Renal cortex interstitium (tissue), 11 donors: ENCODE results near the gene VPS8. TPM values are rescaled to one million over a fixed set of nuclear protein-coding genes. Genes with fewer than 3 reads are reported as not detected.

Source experiments
- DNase-seq, 11 donors: peaks; one replicate each; pipeline ENCODE4 v3.0.0-alpha.2; 2013; ENCODE audit warnings: low read depth in 9 of 11, low spot score in 4 of 11; ENCODE audit errors: extremely low read depth in 1 of 11
- polyA plus RNA-seq, 3 donors: library from polyadenylated mRNA; unstranded; fragments of 120-200 nt; gene quantifications; one replicate each; pipeline ENCODE4 v1.2.1, GENCODE V29; 2013; ENCODE audit not compliant: insufficient read length in 3 of 3

The VPS8 gene
- polyA plus RNA-seq, 3 donors: 37.2 to 48.4 (median 48.0) TPM

- no peak for DNase-seq
Observed at GRCh38 chr3:184778426-184779332, 33.3 kb upstream of the VPS8 start.

- DNase-seq: no peak
Observed at GRCh38 chr3:184780981-184781515, 30.9 kb upstream of the VPS8 start.

- DNase-seq: no peak
Observed at GRCh38 chr3:184781801-184782200, 30.2 kb upstream of the VPS8 start.

GRCh38 chr3:184783319-184783718 lies 28.6 kb upstream of the VPS8 start:
- no peak for DNase-seq

GRCh38 chr3:184784731-184785500 lies 27.1 kb upstream of the VPS8 start:
- DNase-seq: no peak

- no peak for DNase-seq
Observed at GRCh38 chr3:184785890-184786279, 26.1 kb upstream of the VPS8 start.

- DNase-seq: no peak
Observed at GRCh38 chr3:184786280-184786941, 25.6 kb upstream of the VPS8 start.

- no peak for DNase-seq
Observed at GRCh38 chr3:184788751-184789150, 23.2 kb upstream of the VPS8 start.

- DNase-seq: no peak
Observed at GRCh38 chr3:184789314-184789998, 22.5 kb upstream of the VPS8 start.

GRCh38 chr3:184791171-184791570 lies 20.8 kb upstream of the VPS8 start:
- DNase-seq: no peak

GRCh38 chr3:184795522-184796190 lies 16.3 kb upstream of the VPS8 start:
- no peak for DNase-seq

- DNase-seq: no peak
Observed at GRCh38 chr3:184796551-184796950, 15.4 kb upstream of the VPS8 start.

GRCh38 chr3:184796954-184797353 lies 15.0 kb upstream of the VPS8 start:
- no peak for DNase-seq

- DNase-seq: no peak
Observed at GRCh38 chr3:184798120-184798519, 13.8 kb upstream of the VPS8 start.

- no peak for DNase-seq
Observed at GRCh38 chr3:184800349-184800930, 11.5 kb upstream of the VPS8 start.

GRCh38 chr3:184801241-184801785 lies 10.7 kb upstream of the VPS8 start:
- DNase-seq: no peak

GRCh38 chr3:184802150-184802549 lies 9.8 kb upstream of the VPS8 start:
- DNase-seq: no peak

- DNase-seq: no peak
Observed at GRCh38 chr3:184804801-184805200, 7.2 kb upstream of the VPS8 start.
